CD14-positive monocyte (primary cell): ENCODE measurements around the gene ERO1A. TPM values are rescaled to one million over a fixed set of nuclear protein-coding genes. Genes with fewer than 3 reads are reported as not detected.

ENCODE experiments used
- DNase-seq, 3 donors: peaks; one replicate each; pipeline ENCODE4 v3.0.0-alpha.2; 2011 to 2022
- H2AFZ ChIP-seq: 2 replicates; pipeline ENCODE4 v1.6.0; 2012; ENCODE audit warnings: mild to moderate bottlenecking, low read depth, low read length, inconsistent platforms; ENCODE audit not compliant: insufficient read depth, poor library complexity, severe bottlenecking
- H3K27ac ChIP-seq, 2 donors: 1 replicate in 1 of 2; 2 replicates in 1 of 2; pipeline ENCODE4 v1.5.1; 2012 to 2013; ENCODE audit warnings: low read length in 2 of 2, control low read depth in 1 of 2, inconsistent platforms in 1 of 2, low read depth in 1 of 2, mild to moderate bottlenecking in 1 of 2
- H3K27me3 ChIP-seq, 2 donors: one replicate each; pipeline versions ENCODE4 v1.6.0 to v1.6.1; 2011 to 2013; ENCODE audit warnings: low read length in 2 of 2; ENCODE audit not compliant: control insufficient read depth in 2 of 2, insufficient read depth in 2 of 2
- H3K36me3 ChIP-seq, 2 donors: replicated peaks in 1 of 2; 1 replicate in 1 of 2; 2 replicates in 1 of 2; pipeline versions ENCODE4 v1.5.1 to v1.6.1; 2012 to 2013; ENCODE audit warnings: low read length in 2 of 2, control low read depth in 1 of 2, inconsistent platforms in 1 of 2, mild to moderate bottlenecking in 1 of 2; ENCODE audit not compliant: insufficient read depth in 2 of 2, control insufficient read depth in 1 of 2
- H3K4me1 ChIP-seq, 2 donors: 1 replicate in 1 of 2; 2 replicates in 1 of 2; pipeline versions ENCODE4 v1.5.1 to v1.6.1; 2012 to 2013; ENCODE audit warnings: low read length in 2 of 2, control low read depth in 1 of 2, inconsistent platforms in 1 of 2, mild to moderate bottlenecking in 1 of 2, moderate library complexity in 1 of 2; ENCODE audit not compliant: insufficient read depth in 2 of 2, control insufficient read depth in 1 of 2
- H3K4me2 ChIP-seq: replicated peaks from 2 replicates; pipeline ENCODE3; 2012; ENCODE audit warnings: low read length, moderate library complexity, mild to moderate bottlenecking; ENCODE audit not compliant: poor library complexity, severe bottlenecking; ENCODE audit errors: extremely low read depth
- H3K4me3 ChIP-seq, 3 experiments: fragments of 200-600 bp in 1 of 3; sonication (generic) in 1 of 3; replicated peaks in 1 of 3; 1 replicate in 2 of 3; 2 replicates in 1 of 3; pipeline ENCODE4 v1.5.1; 2011 to 2013; ENCODE audit warnings: low read length in 3 of 3, mild to moderate bottlenecking in 3 of 3, control low read depth in 2 of 3, low read depth in 2 of 3, inconsistent platforms in 1 of 3, moderate library complexity in 1 of 3
- H3K79me2 ChIP-seq: 2 replicates; pipeline ENCODE4 v1.6.0; 2012; ENCODE audit warnings: mild to moderate bottlenecking, control low read depth, inconsistent platforms, low read length, moderate library complexity; ENCODE audit not compliant: insufficient read depth
- H3K9ac ChIP-seq: 2 replicates; pipeline ENCODE4 v1.6.0; 2017; ENCODE audit warnings: low read length, mild to moderate bottlenecking; ENCODE audit not compliant: insufficient read depth, poor library complexity, severe bottlenecking
- H3K9me3 ChIP-seq, 2 donors: replicated peaks in 1 of 2; 1 replicate in 1 of 2; 2 replicates in 1 of 2; pipeline versions ENCODE4 v1.5.1 to v1.6.1; 2012 to 2013; ENCODE audit warnings: low read length in 2 of 2, control low read depth in 1 of 2; ENCODE audit not compliant: control insufficient read depth in 1 of 2, insufficient read depth in 1 of 2
- H4K20me1 ChIP-seq: 2 replicates; pipeline ENCODE4 v1.6.0; 2012; ENCODE audit warnings: mild to moderate bottlenecking, low read length, control low read depth, moderate library complexity; ENCODE audit not compliant: insufficient read depth
- H3K27ac Mint-ChIP-seq, 7 donors: one replicate each; pipeline ENCODE4 v1.8.0; 2020; ENCODE audit warnings: mild to moderate bottlenecking in 7 of 7, mixed read lengths in 7 of 7, moderate library complexity in 6 of 7, inconsistent platforms in 2 of 7
- H3K27me3 Mint-ChIP-seq, 3 donors: one replicate each; pipeline ENCODE4 v1.8.0; 2021 to 2022; ENCODE audit warnings: low read depth in 3 of 3, mild to moderate bottlenecking in 3 of 3, mixed read lengths in 3 of 3, moderate library complexity in 3 of 3, inconsistent platforms in 1 of 3
- H3K36me3 Mint-ChIP-seq, 2 donors: one replicate each; pipeline ENCODE4 v1.8.0; 2020; ENCODE audit warnings: mixed read lengths in 2 of 2, inconsistent platforms in 1 of 2, mild to moderate bottlenecking in 1 of 2
- H3K4me1 Mint-ChIP-seq: one replicate; pipeline ENCODE4 v1.8.0; 2020; ENCODE audit warnings: mild to moderate bottlenecking, mixed read lengths
- H3K4me3 Mint-ChIP-seq, 2 donors: one replicate each; pipeline ENCODE4 v1.8.0; 2020; ENCODE audit warnings: mild to moderate bottlenecking in 2 of 2, mixed read lengths in 2 of 2, moderate library complexity in 1 of 2
- H3K9me3 Mint-ChIP-seq, 7 donors: one replicate each; pipeline ENCODE4 v1.8.0; 2020 to 2022; ENCODE audit warnings: mixed read lengths in 7 of 7, mild to moderate bottlenecking in 6 of 7, moderate library complexity in 6 of 7, inconsistent platforms in 2 of 7
- WGBS: methylation state at CpG from one replicate; pipeline ENCODE4 v1.1.5; 2013; ENCODE audit warnings: missing lambda C conversion rate; ENCODE audit not compliant: insufficient coverage; 5-methylcytosine and 5-hydroxymethylcytosine counted together
- intact Hi-C, 2 donors: fragments of 100-400 bp; cut with micrococcal nuclease; formaldehyde crosslinking; loops; one replicate each; pipeline versions ENCODE4 v1.15.0 to v1.15.1; 2023
- polyA plus RNA-seq, 3 donors: library from polyadenylated mRNA; depleted of rRNA in 1 of 3; unstranded in 2 of 3; stranded (reverse) in 1 of 3; fragments of 300-500 nt in 2 of 3; fragments of >200 nt in 1 of 3; fragmentation: Illumina TruSeq in 2 of 3; gene quantifications; 1 replicate in 2 of 3; 2 replicates in 1 of 3; pipeline ENCODE4 v1.2.3, GENCODE V29; 2012 to 2021
- TF ChIP-seq, protein P1 (sequence below): fragments of 200-600 bp; IDR thresholded peaks from one replicate; pipeline ENCODE4 v1.8.0; 2022; ENCODE audit warnings: antibody characterized with exemption, mild to moderate bottlenecking

ERO1A gene
- polyA plus RNA-seq, 3 donors = 22.1 to 39.5 (median 29.2) TPM

DNA sequence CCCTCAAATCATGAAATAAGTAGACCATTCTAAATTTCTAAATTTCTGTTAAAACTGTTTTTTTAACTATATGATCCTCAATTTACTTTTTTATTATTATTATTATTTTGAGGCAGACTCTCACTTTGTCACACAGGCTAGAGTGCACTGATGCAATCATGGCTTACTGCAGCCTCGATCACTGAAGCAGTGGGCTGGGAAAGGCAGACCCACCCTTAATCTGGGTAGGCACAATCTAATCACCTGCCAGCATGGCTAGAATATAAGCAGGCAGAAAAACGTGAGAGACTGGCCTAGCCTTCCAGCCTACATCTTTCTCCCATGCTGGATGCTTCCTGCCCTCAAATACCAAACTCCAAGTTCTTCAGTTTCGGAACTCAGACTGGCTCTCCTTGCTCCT, 2.3 kb downstream of the ERO1A start:
- H3K9me3 ChIP-seq = no peaks in the 10 kb centered on the region
- peaks cover 44 to 51% of the 10 kb centered on the region in 2 donors for H3K4me1 ChIP-seq
- DNase-seq = no peak
- H3K4me3 Mint-ChIP-seq = no peak overlapping the region
- peaks cover 51% of the 10 kb centered on the region for H4K20me1 ChIP-seq
- H3K27ac Mint-ChIP-seq = peak overlapping the region in 5 of 7 donors; percentile 16 to 40 (median 33)
- no peak overlapping the region for H3K9ac ChIP-seq
- no peaks in the 10 kb centered on the region for H3K27me3 Mint-ChIP-seq
- H3K27ac ChIP-seq = no peak overlapping the region
- H2AFZ ChIP-seq = no peak overlapping the region
- intact Hi-C loops = loop anchor here in 1 of 2 donors (10.0 kb wide), 1 partner anchor 378 kb away; the partner anchor contains the start of gene PTGER2
- no peaks in the 10 kb centered on the region for H3K36me3 ChIP-seq
- no peak overlapping the region for H3K4me2 ChIP-seq
- peaks cover 3% of the 10 kb centered on the region in 2 donors for H3K36me3 Mint-ChIP-seq
- 62% methylated on average over 3 of the region's 3 CpGs for WGBS
- TF ChIP-seq, protein P1, sequence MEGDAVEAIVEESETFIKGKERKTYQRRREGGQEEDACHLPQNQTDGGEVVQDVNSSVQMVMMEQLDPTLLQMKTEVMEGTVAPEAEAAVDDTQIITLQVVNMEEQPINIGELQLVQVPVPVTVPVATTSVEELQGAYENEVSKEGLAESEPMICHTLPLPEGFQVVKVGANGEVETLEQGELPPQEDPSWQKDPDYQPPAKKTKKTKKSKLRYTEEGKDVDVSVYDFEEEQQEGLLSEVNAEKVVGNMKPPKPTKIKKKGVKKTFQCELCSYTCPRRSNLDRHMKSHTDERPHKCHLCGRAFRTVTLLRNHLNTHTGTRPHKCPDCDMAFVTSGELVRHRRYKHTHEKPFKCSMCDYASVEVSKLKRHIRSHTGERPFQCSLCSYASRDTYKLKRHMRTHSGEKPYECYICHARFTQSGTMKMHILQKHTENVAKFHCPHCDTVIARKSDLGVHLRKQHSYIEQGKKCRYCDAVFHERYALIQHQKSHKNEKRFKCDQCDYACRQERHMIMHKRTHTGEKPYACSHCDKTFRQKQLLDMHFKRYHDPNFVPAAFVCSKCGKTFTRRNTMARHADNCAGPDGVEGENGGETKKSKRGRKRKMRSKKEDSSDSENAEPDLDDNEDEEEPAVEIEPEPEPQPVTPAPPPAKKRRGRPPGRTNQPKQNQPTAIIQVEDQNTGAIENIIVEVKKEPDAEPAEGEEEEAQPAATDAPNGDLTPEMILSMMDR = no peak
- H3K9me3 Mint-ChIP-seq = no peaks in the 10 kb centered on the region
- H3K79me2 ChIP-seq = peaks cover 74% of the 10 kb centered on the region
- H3K4me1 Mint-ChIP-seq = peaks cover 53% of the 10 kb centered on the region
- H3K4me3 ChIP-seq = no peak overlapping the region
- H3K27me3 ChIP-seq = no peaks in the 10 kb centered on the region

DNA sequence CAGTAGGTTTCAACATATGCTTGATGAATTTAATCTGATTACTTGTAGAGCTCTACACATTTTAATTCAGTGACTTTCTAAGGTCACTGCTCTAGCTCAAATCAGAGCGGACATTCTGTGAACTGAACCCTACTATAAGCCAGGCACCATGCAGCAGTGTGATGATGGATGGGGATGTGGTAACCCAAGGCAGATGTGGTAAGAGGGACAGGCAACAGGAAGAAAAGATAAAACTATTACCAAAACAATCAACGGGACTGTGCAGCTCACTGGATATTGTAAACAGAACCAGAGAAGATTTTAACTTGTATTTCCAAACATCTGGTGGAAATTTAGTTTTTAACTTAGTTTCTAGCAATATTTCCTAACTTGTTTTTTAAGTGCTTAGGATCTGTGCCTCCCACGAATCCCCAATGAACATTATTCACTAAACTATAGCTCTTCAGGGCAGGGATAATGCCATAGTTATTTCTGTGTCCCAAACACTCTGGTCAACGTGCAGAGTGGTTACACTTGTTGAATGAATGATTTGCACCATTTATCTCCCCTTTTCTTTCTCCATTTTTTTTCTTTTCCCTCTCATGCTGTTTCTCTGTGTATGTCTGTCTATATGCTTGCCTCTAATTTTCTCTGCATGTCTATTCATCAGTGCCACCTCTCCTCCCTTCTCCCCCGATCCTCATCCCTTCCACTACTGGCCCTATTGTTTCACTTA, 3.0 kb downstream of the ERO1A start:
- Histone ChIP-seq H3K36me3 (no peaks in the 10 kb centered on the region), H3K4me2 (peak overlapping the region; percentile 2), H3K9ac (no peak overlapping the region), H3K9me3 (no peaks in the 10 kb centered on the region), H3K4me3 (peak overlapping the region in 1 of 3 experiments; percentile 9), H2AFZ (no peak overlapping the region), H3K27ac (peak overlapping the region in 1 of 2 donors; percentile 12), H3K27me3 (no peaks in the 10 kb centered on the region), H4K20me1 (peaks cover 57% of the 10 kb centered on the region), H3K79me2 (peaks cover 80% of the 10 kb centered on the region), H3K4me1 (peaks cover 39 to 45% of the 10 kb centered on the region in 2 donors)
- Mint-ChIP-seq H3K9me3 (no peaks in the 10 kb centered on the region), H3K27ac (peak overlapping the region in 5 of 7 donors; percentile 7 to 78 (median 41)), H3K4me1 (peaks cover 49% of the 10 kb centered on the region), H3K27me3 (no peaks in the 10 kb centered on the region), H3K4me3 (peak overlapping the region in 1 of 2 donors; percentile 2), H3K36me3 (peaks cover 3 to 6% of the 10 kb centered on the region in 2 donors)
- no CpG with 5 or more reads among the region's 5 CpGs for WGBS
- intact Hi-C loops = loop anchor here in 1 of 2 donors (10.0 kb wide), 1 partner anchor 378 kb away; the partner anchor contains the start of gene PTGER2
- DNase-seq = peak; percentile 47 to 53 (median 52)
- TF ChIP-seq, protein P1 = no peak
